WERI-Rb-1 (cell line): ENCODE measurements around the gene ALPI.

Experiments used
- DNase-seq: peaks from one replicate; pipeline ENCODE4 v3.0.0-alpha.2; 2020
- H3K27ac ChIP-seq: fragments of 250-450 bp; sonication (Bioruptor Pico); 2 replicates; pipeline ENCODE4 v1.5.1; 2020; ENCODE audit warnings: mild to moderate bottlenecking, moderate library complexity
- H3K27me3 ChIP-seq: fragments of 250-450 bp; sonication (Bioruptor Pico); 2 replicates; pipeline ENCODE4 v1.5.1; 2021; ENCODE audit warnings: mild to moderate bottlenecking, low read depth, moderate library complexity; ENCODE audit not compliant: insufficient read depth, severe bottlenecking
- H3K36me3 ChIP-seq: fragments of 250-450 bp; sonication (Bioruptor Pico); 2 replicates; pipeline ENCODE4 v1.5.1; 2020; ENCODE audit warnings: mild to moderate bottlenecking, moderate library complexity
- H3K4me3 ChIP-seq: 2 replicates; pipeline ENCODE4 v1.5.1; 2011; ENCODE audit warnings: low read depth, mild to moderate bottlenecking, control low read depth, low read length
- H3K9me3 ChIP-seq: fragments of 250-450 bp; sonication (Bioruptor Pico); 2 replicates; pipeline ENCODE4 v1.5.1; 2021; ENCODE audit warnings: mild to moderate bottlenecking, moderate library complexity; ENCODE audit not compliant: severe bottlenecking
- TF ChIP-seq, protein P1 (sequence below): IDR thresholded peaks from 2 replicates; pipeline ENCODE4 v1.5.1; 2011; ENCODE audit warnings: low read depth, mild to moderate bottlenecking, control low read depth, inconsistent platforms, low read length

Gene ALPI

DNA sequence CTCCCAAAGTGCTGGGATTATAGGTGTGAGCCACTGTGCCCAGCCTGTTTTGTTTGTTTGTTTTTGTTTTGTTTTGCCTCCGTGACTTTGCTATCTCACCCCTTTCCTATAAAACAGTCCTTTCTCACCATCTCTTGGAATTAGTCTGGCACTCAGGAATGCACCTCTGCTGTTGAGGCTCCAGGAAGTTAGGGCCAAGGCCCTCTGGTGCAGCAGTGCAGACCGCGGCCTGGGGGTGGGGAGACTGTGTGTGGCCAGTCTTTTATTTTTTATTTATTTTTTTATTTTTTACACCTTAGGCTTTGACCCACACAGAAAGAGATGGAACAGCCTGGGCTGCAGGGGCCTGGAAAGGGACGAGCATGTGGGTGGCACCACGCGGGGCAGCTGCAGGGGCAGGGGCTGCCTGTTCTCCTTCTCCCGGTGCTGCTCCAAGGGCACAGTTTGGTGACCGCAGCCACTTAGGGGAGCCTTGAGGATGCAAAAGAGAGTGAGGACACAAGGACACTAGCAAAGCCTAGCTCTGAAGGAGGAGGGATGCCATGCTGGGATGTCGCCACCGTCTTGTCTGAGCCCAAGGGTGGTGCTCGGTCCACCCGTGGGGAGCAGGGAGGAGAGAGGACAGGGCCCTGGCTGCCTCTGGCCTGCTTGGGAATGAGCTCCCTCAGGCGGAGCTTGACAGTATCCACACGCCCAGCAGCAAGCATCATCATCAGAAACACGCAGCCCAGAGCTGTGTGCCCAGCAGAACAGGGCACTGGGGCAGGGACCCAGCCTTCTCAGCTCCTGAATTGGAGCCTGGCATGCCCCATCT, 19.4 kb upstream of the ALPI start:
- TF ChIP-seq, protein P1, sequence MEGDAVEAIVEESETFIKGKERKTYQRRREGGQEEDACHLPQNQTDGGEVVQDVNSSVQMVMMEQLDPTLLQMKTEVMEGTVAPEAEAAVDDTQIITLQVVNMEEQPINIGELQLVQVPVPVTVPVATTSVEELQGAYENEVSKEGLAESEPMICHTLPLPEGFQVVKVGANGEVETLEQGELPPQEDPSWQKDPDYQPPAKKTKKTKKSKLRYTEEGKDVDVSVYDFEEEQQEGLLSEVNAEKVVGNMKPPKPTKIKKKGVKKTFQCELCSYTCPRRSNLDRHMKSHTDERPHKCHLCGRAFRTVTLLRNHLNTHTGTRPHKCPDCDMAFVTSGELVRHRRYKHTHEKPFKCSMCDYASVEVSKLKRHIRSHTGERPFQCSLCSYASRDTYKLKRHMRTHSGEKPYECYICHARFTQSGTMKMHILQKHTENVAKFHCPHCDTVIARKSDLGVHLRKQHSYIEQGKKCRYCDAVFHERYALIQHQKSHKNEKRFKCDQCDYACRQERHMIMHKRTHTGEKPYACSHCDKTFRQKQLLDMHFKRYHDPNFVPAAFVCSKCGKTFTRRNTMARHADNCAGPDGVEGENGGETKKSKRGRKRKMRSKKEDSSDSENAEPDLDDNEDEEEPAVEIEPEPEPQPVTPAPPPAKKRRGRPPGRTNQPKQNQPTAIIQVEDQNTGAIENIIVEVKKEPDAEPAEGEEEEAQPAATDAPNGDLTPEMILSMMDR, result peak; percentile 32
- no peak overlapping the region for H3K27ac ChIP-seq
- peak; percentile 9 for DNase-seq
- H3K36me3 ChIP-seq, result no peaks in the 10 kb centered on the region
- H3K27me3 ChIP-seq, result no peaks in the 10 kb centered on the region
- no peaks in the 10 kb centered on the region for H3K9me3 ChIP-seq
- H3K4me3 ChIP-seq, result no peak overlapping the region

DNA sequence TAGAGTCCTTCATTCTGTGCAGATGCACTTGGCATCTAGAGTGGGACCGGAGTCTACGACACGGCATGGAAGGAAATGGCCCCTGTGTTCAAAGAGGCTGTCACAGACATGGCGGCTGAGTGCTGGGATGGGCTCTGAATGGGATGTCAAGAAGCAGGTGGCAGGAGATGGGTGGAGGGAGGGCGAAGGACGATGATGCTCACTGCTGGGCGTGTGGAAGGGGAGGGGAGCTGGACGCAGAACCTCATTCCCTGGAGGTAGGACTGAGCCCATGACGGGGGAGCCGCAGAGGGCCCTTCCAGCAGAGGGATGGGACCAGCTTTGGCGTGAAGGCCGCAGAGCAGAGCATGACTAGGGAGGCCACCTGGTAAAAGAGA, 18.8 kb upstream of the ALPI start:
- H3K27me3 ChIP-seq, result no peaks in the 10 kb centered on the region
- peak; percentile 3 for DNase-seq
- no peak overlapping the region for H3K4me3 ChIP-seq
- H3K27ac ChIP-seq, result no peak overlapping the region
- TF ChIP-seq, protein P1, result no peak
- no peaks in the 10 kb centered on the region for H3K9me3 ChIP-seq
- no peaks in the 10 kb centered on the region for H3K36me3 ChIP-seq

DNA sequence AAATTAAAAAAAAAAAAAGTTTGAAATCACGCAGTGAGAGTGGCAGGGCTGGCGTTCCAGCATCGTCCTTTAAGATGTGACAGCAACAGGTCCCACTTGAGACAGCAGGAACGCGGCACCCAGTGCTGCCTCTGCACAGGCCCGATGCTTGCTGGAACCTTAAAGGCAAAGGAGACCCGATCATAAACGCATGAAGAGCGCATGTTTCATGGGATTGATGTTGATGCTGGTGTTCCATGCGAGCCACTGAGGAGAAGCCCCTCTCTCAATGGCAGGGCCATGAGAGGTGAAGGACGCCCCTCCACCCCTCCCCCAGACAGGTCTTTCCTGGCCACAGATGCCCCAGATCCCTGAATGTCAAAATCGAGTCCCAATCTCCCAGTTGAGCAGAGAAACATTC, 17.9 kb upstream of the ALPI start:
- H3K4me3 ChIP-seq, result no peak overlapping the region
- no peaks in the 10 kb centered on the region for H3K9me3 ChIP-seq
- H3K27ac ChIP-seq, result no peak overlapping the region
- TF ChIP-seq, protein P1, result no peak
- H3K36me3 ChIP-seq, result no peaks in the 10 kb centered on the region
- DNase-seq, result no peak
- H3K27me3 ChIP-seq, result no peaks in the 10 kb centered on the region

DNA sequence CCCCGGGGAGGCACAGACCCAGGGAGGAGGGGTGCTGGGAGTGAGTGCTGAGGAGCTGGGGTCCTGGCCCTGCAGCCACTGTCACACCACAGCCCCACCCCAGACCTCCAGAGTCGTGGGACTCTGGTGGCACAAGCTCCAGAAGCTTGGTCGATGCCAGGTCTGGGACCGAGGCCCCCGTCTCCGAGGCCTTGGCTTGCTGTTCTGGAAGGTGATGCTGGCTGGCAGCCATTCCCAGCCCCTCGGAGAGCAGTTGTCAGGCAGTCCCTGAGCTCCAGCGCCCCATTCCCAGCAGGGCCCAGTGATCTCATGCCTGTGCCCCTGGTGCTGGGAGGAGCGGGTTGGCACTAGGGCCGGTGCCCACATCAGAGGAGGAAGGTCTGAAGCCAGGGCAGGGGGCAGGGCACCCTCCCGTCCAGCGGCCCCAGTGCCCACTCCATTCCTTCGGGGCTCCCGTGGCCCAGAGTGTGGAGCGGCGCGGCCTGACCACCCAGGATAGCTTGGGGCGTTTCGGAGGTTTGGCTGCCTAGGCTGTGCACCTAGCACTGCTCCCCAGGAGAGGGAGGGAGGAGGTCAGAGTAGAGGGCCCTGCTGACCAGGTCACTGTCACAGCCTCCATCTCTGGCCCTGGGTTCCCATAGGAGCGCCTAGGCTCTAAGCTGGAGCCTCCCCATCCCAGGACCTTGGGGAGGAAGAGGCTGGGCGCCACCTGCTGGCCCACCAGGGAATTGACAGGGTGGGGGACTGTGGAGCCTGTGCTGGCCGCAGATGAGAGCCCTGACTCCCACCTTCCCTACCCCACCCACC, 16.8 kb upstream of the ALPI start:
- DNase-seq, result peak; percentile 67

DNA sequence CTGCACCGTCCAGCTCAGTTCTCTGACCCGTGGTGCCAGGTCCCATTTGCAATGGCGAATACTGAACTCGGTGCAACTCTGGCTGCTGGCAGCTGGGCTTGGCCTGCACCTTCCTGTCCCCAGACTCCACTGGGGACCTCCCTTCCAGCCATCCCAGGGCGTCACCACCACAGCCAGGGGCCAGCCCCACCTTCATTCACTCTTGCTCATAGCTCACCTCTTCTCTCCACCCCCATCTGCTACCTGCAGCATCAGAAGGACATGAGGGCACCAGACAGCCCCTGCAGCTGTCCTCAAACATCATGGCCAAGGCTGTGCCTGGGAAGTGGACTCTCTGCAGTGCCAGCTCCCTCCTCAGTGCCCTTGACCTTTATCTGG, 16.2 kb upstream of the ALPI start:
- Histone ChIP-seq H3K4me3 (no peak overlapping the region), H3K9me3 (no peaks in the 10 kb centered on the region), H3K27me3 (no peaks in the 10 kb centered on the region), H3K27ac (no peak overlapping the region), H3K36me3 (no peaks in the 10 kb centered on the region)
- TF ChIP-seq, protein P1, result no peak
- no peak for DNase-seq

More for the DNA sequence above, 16.8 kb upstream of the ALPI start:
- TF ChIP-seq, protein P1, result peak; percentile 44; the same call in 1 of the 2 replicates
- Histone ChIP-seq H3K36me3 (no peaks in the 10 kb centered on the region), H3K27ac (no peak overlapping the region), H3K27me3 (no peaks in the 10 kb centered on the region), H3K9me3 (no peaks in the 10 kb centered on the region), H3K4me3 (no peak overlapping the region)
